Panc1 (cell line): ENCODE results near the gene SIGLEC1. TPM values are rescaled to one million over a fixed set of nuclear protein-coding genes. Genes with fewer than 3 reads are reported as not detected.

Experiments
- ATAC-seq: fragments of 200-7000 bp; cut with Tn5 transposase; 2 replicates; pipeline ENCODE4 v1.9.1; 2020; ENCODE audit warnings: mild to moderate bottlenecking, moderate library complexity
- BruUV-seq: library from RNA; stranded (reverse); fragments of 400-500 nt; replicated peaks from 2 replicates; lab custom pipeline; 2021; lab: Mats Ljungman, UMichigan
- CTCF ChIA-PET: fragments of 300-600 bp; sonication (Branson Sonifier 250); formaldehyde crosslinking; loops from one replicate; lab custom pipeline; 2022; ENCODE audit warnings: antibody characterized with exemption; lab: Charles Lee
- POLR2A ChIA-PET: fragments of 300-600 bp; sonication (Branson Sonifier 250); formaldehyde crosslinking; loops from one replicate; lab custom pipeline; 2022; ENCODE audit warnings: antibody characterized with exemption; lab: Charles Lee
- DNase-seq: peaks from one replicate; pipeline ENCODE4 v3.0.0-alpha.2; 2010; ENCODE audit warnings: low read depth, low spot score
- H3K27ac ChIP-seq: 2 replicates; pipeline ENCODE4 v1.5.1; 2011; ENCODE audit warnings: mild to moderate bottlenecking, low read length, inconsistent platforms
- H3K27me3 ChIP-seq: fragments of 200-500 bp; sonication (Bioruptor generic); 2 replicates; pipeline ENCODE4 v1.6.0; 2014; ENCODE audit warnings: low read length, inconsistent platforms; ENCODE audit not compliant: control insufficient read depth, insufficient read depth
- H3K36me3 ChIP-seq: fragments of 200-500 bp; sonication (Bioruptor generic); 2 replicates; pipeline ENCODE4 v1.5.1; 2014; ENCODE audit warnings: inconsistent platforms, mild to moderate bottlenecking, low read length, moderate library complexity; ENCODE audit not compliant: control insufficient read depth, insufficient read depth
- H3K4me1 ChIP-seq: 2 replicates; pipeline ENCODE4 v1.5.1; 2011; ENCODE audit warnings: inconsistent platforms, mild to moderate bottlenecking, low read length, moderate library complexity; ENCODE audit not compliant: control insufficient read depth, insufficient read depth
- H3K4me3 ChIP-seq, 2 experiments: 2 replicates each; pipeline ENCODE4 v1.5.1; 2011 to 2012; ENCODE audit warnings: low read depth in 2 of 2, low read length in 2 of 2, mild to moderate bottlenecking in 2 of 2, inconsistent platforms in 1 of 2, moderate library complexity in 1 of 2
- H3K9me3 ChIP-seq: fragments of 200-500 bp; sonication (Bioruptor generic); 2 replicates; pipeline ENCODE4 v1.5.1; 2014; ENCODE audit warnings: low read depth, mild to moderate bottlenecking, inconsistent platforms, low read length, moderate library complexity; ENCODE audit not compliant: control insufficient read depth, insufficient read depth
- CTCF ChIP-seq: fragments of 450-650 bp; IDR thresholded peaks from 2 replicates; pipeline ENCODE4 v1.5.1; 2017; ENCODE audit warnings: mild to moderate bottlenecking
- POLR2AphosphoS5 ChIP-seq: IDR thresholded peaks from 2 replicates; pipeline ENCODE4 v1.6.1; 2012; ENCODE audit warnings: mild to moderate bottlenecking, low read depth, low read length, moderate library complexity
- REST ChIP-seq, 2 experiments: IDR thresholded peaks; 2 replicates each; pipeline ENCODE4 v1.6.1; 2011 to 2012; ENCODE audit warnings: low read depth in 2 of 2, control low read depth in 1 of 2, low read length in 1 of 2, mild to moderate bottlenecking in 1 of 2, moderate library complexity in 1 of 2; ENCODE audit not compliant: insufficient read depth in 1 of 2
- SIN3A ChIP-seq: IDR thresholded peaks from 2 replicates; pipeline ENCODE4 v1.6.1; 2012; ENCODE audit warnings: low read depth, mild to moderate bottlenecking, low read length, moderate library complexity, borderline replicate concordance; ENCODE audit not compliant: insufficient read depth
- TCF7L2 ChIP-seq: IDR thresholded peaks from 2 replicates; pipeline ENCODE4 v1.6.1; 2011; ENCODE audit warnings: mild to moderate bottlenecking, low read depth, low read length, inconsistent platforms
- in situ Hi-C: cut with HindIII; loops from 2 replicates; pipeline ENCODE4 v1.10.0; 2016; ENCODE audit warnings: low sequenced_read_pairs, low pct_unique_long_range_greater_than_20kb
- intact Hi-C: fragments of 100-400 bp; cut with micrococcal nuclease; formaldehyde crosslinking; loops from one replicate; pipeline ENCODE4 v1.10.0; 2022; ENCODE audit not compliant: unreplicated experiment
- total RNA-seq: library from RNA; stranded (reverse); gene quantifications from one replicate; pipeline ENCODE4 v1.2.1, GENCODE V29; 2021; ENCODE audit not compliant: unreplicated experiment

SIGLEC1 gene
- total RNA-seq, 1 experiment from 2014 or later, result 0.03 TPM

- Histone ChIP-seq H3K4me3 (peak overlapping the region; percentile 30 to 47), H3K36me3 (no peaks in the 10 kb centered on the region), H3K4me1 (no peaks in the 10 kb centered on the region; the same call in 1 of the 2 replicates), H3K9me3 (no peaks in the 10 kb centered on the region), H3K27me3 (peaks cover 6% of the 10 kb centered on the region), H3K27ac (no peak overlapping the region)
- peak; percentile 98 for TF ChIP-seq CTCF
- TF ChIP-seq REST (IDR thresholded peaks at IDR 0.05; ENCODE audit: insufficient read depth in 1 of 2, low read depth in 2 of 2, low read length in 1 of 2), result no peak; a peak in 1 of 4 replicates
- CTCF ChIA-PET, result interaction anchor here (0.7 to 2.1 kb wide), 4 partner anchors 19 to 73 kb away, joined by 3 to 10 read pairs (median 4); no protein-coding TSS in a partner anchor
- ATAC-seq, result peak; percentile 54
- POLR2A ChIA-PET, result no interaction called here
- DNase-seq, result no peak
- BruUV-seq, result no TSS peak
- intact Hi-C loops, result loop anchor here (10.0 kb wide), 1 partner anchor 75 kb away; no protein-coding TSS in a partner anchor
- in situ Hi-C loops, result no loop called here
These were observed 37.5 kb upstream of the SIGLEC1 start for GRCh38 chr20:3749689-3750531.

- Histone ChIP-seq H3K36me3 (no peaks in the 10 kb centered on the region), H3K4me1 (no peaks in the 10 kb centered on the region; the same call in 1 of the 2 replicates), H3K4me3 (peak overlapping the region in 1 of 2 experiments; percentile 30; a peak in 1 of 4 replicates), H3K9me3 (no peaks in the 10 kb centered on the region), H3K27ac (no peak overlapping the region), H3K27me3 (peaks cover 6% of the 10 kb centered on the region)
- BruUV-seq, result no TSS peak
- CTCF ChIA-PET, result interaction anchor here (0.7 to 2.1 kb wide), 4 partner anchors 19 to 72 kb away, joined by 3 to 10 read pairs (median 4); no protein-coding TSS in a partner anchor
- POLR2A ChIA-PET, result no interaction called here
- DNase-seq (no peak), ATAC-seq (no peak)
- intact Hi-C loops (loop anchor here (10.0 kb wide), 1 partner anchor 74 kb away; no protein-coding TSS in a partner anchor), in situ Hi-C loops (no loop called here)
- TF ChIP-seq CTCF (no peak), SIN3A (no peak), REST (IDR thresholded peaks at IDR 0.05; ENCODE audit: insufficient read depth in 1 of 2, low read depth in 2 of 2, low read length in 1 of 2) (no peak), TCF7L2 (no peak), POLR2AphosphoS5 (no peak)
These were observed 36.8 kb upstream of the SIGLEC1 start for GRCh38 chr20:3749087-3749688.
